Heart right ventricle (tissue), 16 donors: ENCODE data around the gene KHDRBS2. TPM values are rescaled to one million over a fixed set of nuclear protein-coding genes. Genes with fewer than 3 reads are reported as not detected.

Experiments
- ATAC-seq, 8 donors: fragments of 200-7000 bp; cut with Tn5 transposase; one replicate each; pipeline ENCODE4 v1.9.1; 2020; ENCODE audit warnings: mild to moderate bottlenecking in 8 of 8, moderate library complexity in 8 of 8, moderate number of reproducible peaks in 1 of 8
- DNase-seq, 2 donors: peaks; one replicate each; pipeline ENCODE4 v3.0.0-alpha.2; 2020
- H3K27ac ChIP-seq, 10 donors: fragments of 200-600 bp; sonication (generic) in 2 of 10; one replicate each; pipeline versions ENCODE4 v1.5.0 to v1.8.0; 2020 to 2022; ENCODE audit warnings: mild to moderate bottlenecking in 3 of 10
- H3K27me3 ChIP-seq, 7 donors: fragments of 200-600 bp; one replicate each; pipeline ENCODE4 v1.8.0; 2021 to 2022; ENCODE audit warnings: mild to moderate bottlenecking in 2 of 7
- H3K36me3 ChIP-seq, 9 donors: fragments of 200-600 bp; sonication (generic) in 1 of 9; one replicate each; pipeline versions ENCODE4 v1.5.0 to v1.8.0; 2020 to 2022; ENCODE audit warnings: mild to moderate bottlenecking in 2 of 9
- H3K4me1 ChIP-seq, 9 donors: fragments of 200-600 bp; sonication (generic) in 1 of 9; one replicate each; pipeline versions ENCODE4 v1.5.0 to v1.8.0; 2020 to 2022; ENCODE audit warnings: mild to moderate bottlenecking in 4 of 9
- H3K4me3 ChIP-seq, 10 donors: fragments of 200-600 bp; sonication (generic) in 2 of 10; one replicate each; pipeline versions ENCODE4 v1.5.0 to v1.8.0; 2020 to 2022; ENCODE audit warnings: mild to moderate bottlenecking in 7 of 10, moderate library complexity in 2 of 10
- H3K9me3 ChIP-seq, 11 donors: fragments of 200-600 bp in 10 of 11; sonication (generic) in 2 of 11; one replicate each; pipeline versions ENCODE4 v1.5.0 to v1.8.0; 2013 to 2022; ENCODE audit warnings: mild to moderate bottlenecking in 2 of 11, control low read depth in 1 of 11, moderate library complexity in 1 of 11
- CTCF ChIP-seq, 9 donors: fragments of 200-600 bp; sonication (generic) in 2 of 9; IDR thresholded peaks; one replicate each; pipeline versions ENCODE4 v1.5.0 to v1.8.0; 2021 to 2022; ENCODE audit warnings: antibody characterized with exemption in 9 of 9, mild to moderate bottlenecking in 5 of 9, moderate library complexity in 1 of 9
- WGBS, 2 donors: extraction: QIAGEN DNeasy Blood & Tissue Kit; methylation state at CpG; one replicate each; pipeline ENCODE4 v1.1.7; 2013; ENCODE audit warnings: inconsistent platforms in 1 of 2; 5-methylcytosine and 5-hydroxymethylcytosine counted together
- intact Hi-C, 10 donors: fragments of 100-400 bp; cut with DNase I; formaldehyde crosslinking; loops; one replicate each; pipeline versions ENCODE4 v1.11.1 to v1.14.2; 2022
- polyA plus RNA-seq, 2 donors: library from polyadenylated mRNA; stranded (reverse); fragments of 200-250 nt; gene quantifications; one replicate each; pipeline ENCODE4 v1.2.3, GENCODE V29; 2013
- total RNA-seq, 10 donors: library from RNA; stranded (reverse); fragmentation: NEBNext Ultra II Directional in 3 of 10; extraction: Animal tissue kit (Norgen Biotek cat#: 25700) in 3 of 10; gene quantifications; one replicate each; pipeline versions ENCODE4 v1.2.1 to v1.2.4, GENCODE V29; 2021 to 2023
- donor health status: Arrhythmogenic right ventricular cardiomyopathy.
- donor health status: ischemic (EF 13 %, LVEDD 7.1; RV severe dilation, severe dysfunction).
- donor health status: healthy with polysubstance abuse.
- donor health status: DM: no; HTN: yes; CAD: no.
- donor health status: DM: no; HTN: no; CAD: no.
- donor health status: ischemic (EF 25% LVEDD 6.9; RV normal size, moderate dysfunction).
- donor health status: ischemic (EF 25% LVEDD 5.7; RV mildly dilated, moderate dysfunction).
- donor health status: healthy.
- donor health status: DM: yes; HTN: yes; CAD: no.
- donor health status: Ischemic cardiomyopathy.
- donor health status: ischemic (EF 35%, LVEDD 5.7; RV mildly dilated, moderate dysfunction).
- donor health status: nonischemic (EF 11% LVEDD 7.7; RV severe dilation, severe dysfunction).
- donor health status: DM: yes; HTN: yes; CAD: no.
- donor health status: PGD.
- donor health status: ischemic (EF 29% LVEDD 5.4; RV normal size, mild dysfunction).
- donor health status: nonischemic (EF 23%, LVEDD 6.1; RV moderate dilation, normal function).

The KHDRBS2 gene
- total and polyA plus RNA-seq, 12 donors, result 0.09 to 0.15 (median 0.14) TPM; not detected in 9

- H3K4me3 ChIP-seq, result no peak overlapping the region
- no peaks in the 10 kb centered on the region for H3K27me3 ChIP-seq
- no peaks in the 10 kb centered on the region for H3K9me3 ChIP-seq
- H3K27ac ChIP-seq, result no peak overlapping the region
- no peaks in the 10 kb centered on the region for H3K36me3 ChIP-seq
- intact Hi-C loops, result no loop called here
- no peak for TF ChIP-seq CTCF (IDR thresholded peaks at IDR 0.05)
- no peak for ATAC-seq
- H3K4me1 ChIP-seq, result no peaks in the 10 kb centered on the region
- DNase-seq, result no peak
Observed at GRCh38 chr6:62246087-62246486, 39.9 kb downstream of the KHDRBS2 start.

GRCh38 chr6:62236784-62237183 is 49.2 kb downstream of the KHDRBS2 start:
- 84 to 88% methylated on average over 5 of the region's 5 CpGs for WGBS, 2 donors
- Histone ChIP-seq H3K4me3 (no peak overlapping the region), H3K36me3 (no peaks in the 10 kb centered on the region), H3K9me3 (peaks cover 0 to 16% (median 0%) of the 10 kb centered on the region in 11 donors), H3K4me1 (no peaks in the 10 kb centered on the region), H3K27ac (no peak overlapping the region), H3K27me3 (no peaks in the 10 kb centered on the region)
- intact Hi-C loops, result no loop called here
- ATAC-seq (no peak), DNase-seq (no peak)
- no peak for TF ChIP-seq CTCF (IDR thresholded peaks at IDR 0.05)

- H3K9me3 ChIP-seq, result peaks cover 0 to 34% (median under 1%) of the 10 kb centered on the region in 11 donors
- H3K4me1 ChIP-seq, result no peaks in the 10 kb centered on the region
- intact Hi-C loops, result no loop called here
- no peak for DNase-seq
- 84 to 95% methylated on average over 6 of the region's 6 CpGs for WGBS, 2 donors
- no peak overlapping the region for H3K4me3 ChIP-seq
- no peak overlapping the region for H3K27ac ChIP-seq
- H3K36me3 ChIP-seq, result no peaks in the 10 kb centered on the region
- no peaks in the 10 kb centered on the region for H3K27me3 ChIP-seq
- no peak for TF ChIP-seq CTCF (IDR thresholded peaks at IDR 0.05)
- no peak for ATAC-seq
Observed at GRCh38 chr6:62229231-62229630, 56.8 kb downstream of the KHDRBS2 start.

GRCh38 chr6:62217866-62218265 is 68.2 kb downstream of the KHDRBS2 start:
- ATAC-seq (no peak), DNase-seq (no peak)
- WGBS, 2 donors, result 63 to 73% methylated on average over 4 of the region's 4 CpGs
- no peak for TF ChIP-seq CTCF (IDR thresholded peaks at IDR 0.05)
- H3K36me3 ChIP-seq, result no peaks in the 10 kb centered on the region
- H3K9me3 ChIP-seq, result peaks cover 0 to 15% (median 0%) of the 10 kb centered on the region in 11 donors
- no peaks in the 10 kb centered on the region for H3K27me3 ChIP-seq
- intact Hi-C loops, result no loop called here
- no peak overlapping the region for H3K4me3 ChIP-seq
- no peak overlapping the region for H3K27ac ChIP-seq
- H3K4me1 ChIP-seq, result no peaks in the 10 kb centered on the region
